B cell (primary cell): ENCODE measurements around the gene MPC1. TPM values are rescaled to one million over a fixed set of nuclear protein-coding genes. Genes with fewer than 3 reads are reported as not detected.
"Not testable (repeated sequence)": the region's sequence is repeated elsewhere in the genome, so short reads cannot be mapped to it uniquely, and the experiment has no call there.

ENCODE experiments used
- ATAC-seq: fragments of 200-7000 bp; cut with Tn5 transposase; one replicate; pipeline ENCODE4 v1.10.0; 2021; ENCODE audit warnings: low read depth, mild to moderate bottlenecking, moderate number of reproducible peaks, moderate library complexity
- CTCF ChIA-PET: fragments of 350-600 bp; sonication (Branson Sonifier 250); formaldehyde crosslinking; loops from one replicate; lab custom pipeline; 2021; ENCODE audit warnings: antibody characterized with exemption, inconsistent platforms; lab: Charles Lee
- POLR2A ChIA-PET: fragments of 350-600 bp; sonication (Branson Sonifier 250); formaldehyde crosslinking; loops from one replicate; lab custom pipeline; 2021; ENCODE audit warnings: antibody characterized with exemption; lab: Charles Lee
- DNase-seq: peaks from one replicate; pipeline ENCODE4 v3.0.0; 2013
- H2AFZ ChIP-seq: 2 replicates; pipeline ENCODE4 v1.6.1; 2012; ENCODE audit warnings: mild to moderate bottlenecking, low read depth, low read length; ENCODE audit not compliant: insufficient read depth, poor library complexity, severe bottlenecking
- H3K27ac ChIP-seq, 2 donors: 1 replicate in 1 of 2; 2 replicates in 1 of 2; pipeline ENCODE4 v1.5.1; 2012 to 2013; ENCODE audit warnings: low read length in 2 of 2, mild to moderate bottlenecking in 2 of 2, moderate library complexity in 1 of 2
- H3K27me3 ChIP-seq, 4 experiments: fragments of 200-600 bp in 1 of 4; sonication (generic) in 1 of 4; replicated peaks in 1 of 4; 1 replicate in 2 of 4; 2 replicates in 2 of 4; pipeline versions ENCODE4 v1.6.1 to v1.7.0; 2013 to 2016; ENCODE audit warnings: low read length in 3 of 4, mild to moderate bottlenecking in 2 of 4, mixed read lengths in 1 of 4, moderate library complexity in 1 of 4; ENCODE audit not compliant: insufficient read depth in 4 of 4, control insufficient read depth in 3 of 4; ENCODE audit errors: control extremely low read depth in 1 of 4
- H3K36me3 ChIP-seq, 2 experiments: replicated peaks in 1 of 2; 1 replicate in 1 of 2; 2 replicates in 1 of 2; pipeline versions ENCODE4 v1.6.1 to v1.7.1; 2013; ENCODE audit warnings: low read length in 1 of 2; ENCODE audit not compliant: insufficient read depth in 2 of 2, control insufficient read depth in 1 of 2; ENCODE audit errors: control extremely low read depth in 1 of 2, extremely low read depth in 1 of 2
- H3K4me1 ChIP-seq, 2 donors: fragments of 200-600 bp in 1 of 2; sonication (generic) in 1 of 2; 1 replicate in 1 of 2; 2 replicates in 1 of 2; pipeline versions ENCODE4 v1.5.1 to v1.6.1; 2013 to 2017; ENCODE audit warnings: low read length in 2 of 2; ENCODE audit not compliant: control insufficient read depth in 2 of 2, insufficient read depth in 2 of 2
- H3K4me2 ChIP-seq: replicated peaks from 2 replicates; pipeline ENCODE3; 2012; ENCODE audit warnings: mild to moderate bottlenecking, low read depth, low read length; ENCODE audit not compliant: poor library complexity, severe bottlenecking
- H3K4me3 ChIP-seq, 5 experiments: fragments of 200-600 bp in 1 of 5; sonication (generic) in 1 of 5; 1 replicate in 3 of 5; 2 replicates in 2 of 5; pipeline versions ENCODE4 v1.5.1 to v1.7.0; 2011 to 2016; ENCODE audit warnings: low read length in 4 of 5, mild to moderate bottlenecking in 4 of 5, low read depth in 2 of 5, control low read depth in 1 of 5, moderate library complexity in 1 of 5; ENCODE audit not compliant: insufficient read depth in 1 of 5; ENCODE audit errors: control extremely low read depth in 1 of 5, extremely low read depth in 1 of 5
- H3K79me2 ChIP-seq: fragments of 200-600 bp; sonication (generic); one replicate; pipeline ENCODE4 v1.6.0; 2016; ENCODE audit warnings: low read length; ENCODE audit not compliant: control insufficient read depth, insufficient read depth
- H3K9ac ChIP-seq: fragments of 200-600 bp; sonication (generic); 2 replicates; pipeline ENCODE4 v1.6.1; 2017; ENCODE audit warnings: mild to moderate bottlenecking, low read length, moderate library complexity
- H3K9me3 ChIP-seq, 3 donors: one replicate each; pipeline versions ENCODE4 v1.6.1 to v1.7.1; 2013; ENCODE audit warnings: low read length in 2 of 3; ENCODE audit not compliant: control insufficient read depth in 2 of 3, insufficient read depth in 1 of 3; ENCODE audit errors: control extremely low read depth in 1 of 3
- H4K20me1 ChIP-seq: 2 replicates; pipeline ENCODE4 v1.6.0; 2012; ENCODE audit warnings: mild to moderate bottlenecking, low read length; ENCODE audit not compliant: insufficient read depth, control insufficient read depth, poor library complexity, severe bottlenecking
- H3K27ac Mint-ChIP-seq: one replicate; pipeline ENCODE4 v1.8.0; 2021; ENCODE audit warnings: mixed read lengths
- H3K27me3 Mint-ChIP-seq: one replicate; pipeline ENCODE4 v1.8.0; 2021; ENCODE audit warnings: mixed read lengths
- H3K4me1 Mint-ChIP-seq: one replicate; pipeline ENCODE4 v1.8.0; 2021; ENCODE audit warnings: mixed read lengths
- H3K4me3 Mint-ChIP-seq: one replicate; pipeline ENCODE4 v1.8.0; 2021; ENCODE audit warnings: mixed read lengths
- H3K9me3 Mint-ChIP-seq: one replicate; pipeline ENCODE4 v1.8.0; 2022; ENCODE audit warnings: mixed read lengths; ENCODE audit not compliant: insufficient read depth
- CTCF ChIP-seq: fragments of 200-600 bp; IDR thresholded peaks from one replicate; pipeline ENCODE4 v1.8.0; 2022; ENCODE audit warnings: antibody characterized with exemption, mild to moderate bottlenecking
- EZH2 ChIP-seq: IDR thresholded peaks from 2 replicates; pipeline ENCODE4 v1.6.1; 2012; ENCODE audit warnings: borderline replicate concordance, low read depth, mild to moderate bottlenecking, moderate library complexity, low read length; ENCODE audit not compliant: insufficient read depth, poor library complexity, severe bottlenecking
- WGBS: methylation state at CpG from one replicate; pipeline ENCODE4 v1.1.5; 2013; ENCODE audit warnings: missing lambda C conversion rate; ENCODE audit not compliant: insufficient coverage; 5-methylcytosine and 5-hydroxymethylcytosine counted together
- intact Hi-C: fragments of 100-400 bp; cut with micrococcal nuclease; formaldehyde crosslinking; loops from one replicate; pipeline ENCODE4 v1.10.0; 2022
- polyA plus RNA-seq: library from polyadenylated mRNA; depleted of rRNA; stranded (reverse); fragments of >200 nt; gene quantifications from 2 replicates; pipeline ENCODE4 v1.2.3, GENCODE V29; 2012
- total RNA-seq, 2 donors: library from RNA; stranded (reverse); fragments of 120-200 nt in 1 of 2; gene quantifications; 1 replicate in 1 of 2; 2 replicates in 1 of 2; pipeline versions ENCODE4 v1.2.3 to v1.2.4, GENCODE V29; 2013 to 2022

The MPC1 gene
- total and polyA plus RNA-seq, 2 donors (not counting 1 experiment from before 2014, with no cell fraction given) = 19.8 to 23.9 TPM

- H2AFZ ChIP-seq = no peak overlapping the region
- no peaks in the 10 kb centered on the region for H3K79me2 ChIP-seq
- Mint-ChIP-seq H3K4me3 (no peak overlapping the region), H3K27ac (no peak overlapping the region), H3K9me3 (no peaks in the 10 kb centered on the region), H3K27me3 (no peaks in the 10 kb centered on the region), H3K4me1 (no peaks in the 10 kb centered on the region)
- H3K27ac ChIP-seq = no peak overlapping the region
- no peak overlapping the region for H3K4me3 ChIP-seq
- no peak overlapping the region for H3K4me2 ChIP-seq
- ChIA-PET CTCF (interaction anchor here (1.3 kb wide), 1 partner anchor 35 kb away, joined by 4 read pairs; no protein-coding TSS in a partner anchor), POLR2A (no interaction called here)
- H3K36me3 ChIP-seq = peaks cover 0 to 25% of the 10 kb centered on the region in 2 experiments
- H4K20me1 ChIP-seq = no peaks in the 10 kb centered on the region
- intact Hi-C loops = no loop called here
- H3K9me3 ChIP-seq = no peaks in the 10 kb centered on the region
- TF ChIP-seq EZH2 = no peak
- no peak for TF ChIP-seq CTCF
- H3K9ac ChIP-seq = no peak overlapping the region
- WGBS = no CpG with 5 or more reads among the region's 2 CpGs
- H3K27me3 ChIP-seq = no peaks in the 10 kb centered on the region
- no peak for ATAC-seq
- DNase-seq = no peak
- no peaks in the 10 kb centered on the region for H3K4me1 ChIP-seq
These were observed 17.5 kb downstream of the MPC1 start for GRCh38 chr6:166365221-166365620.

- TF ChIP-seq EZH2 = no peak
- TF ChIP-seq CTCF = no peak
These were observed 18.3 kb downstream of the MPC1 start for GRCh38 chr6:166364456-166364855.

GRCh38 chr6:166362427-166362826 lies 20.3 kb downstream of the MPC1 start:
- H3K27ac Mint-ChIP-seq, H3K27me3 ChIP-seq, H3K9me3 Mint-ChIP-seq, H3K4me3 ChIP-seq, H3K4me1 ChIP-seq, CTCF ChIA-PET, ATAC-seq, H3K4me2 ChIP-seq, H3K27me3 Mint-ChIP-seq, H3K4me3 Mint-ChIP-seq, H3K27ac ChIP-seq, H2AFZ ChIP-seq, H3K79me2 ChIP-seq, intact Hi-C loops, H4K20me1 ChIP-seq, POLR2A ChIA-PET, DNase-seq, H3K9ac ChIP-seq, H3K9me3 ChIP-seq, H3K4me1 Mint-ChIP-seq: not testable (repeated sequence)
- WGBS = no CpG with 5 or more reads among the region's 4 CpGs
- H3K36me3 ChIP-seq = peaks cover 0 to 25% of the 10 kb centered on the region in 2 experiments

More at GRCh38 chr6:166364456-166364855, 18.3 kb downstream of the MPC1 start:
- no peak overlapping the region for H3K4me3 Mint-ChIP-seq
- H3K27me3 Mint-ChIP-seq = no peaks in the 10 kb centered on the region
- intact Hi-C loops = no loop called here
- H3K4me3 ChIP-seq = no peak overlapping the region
- WGBS = 94% methylated on average over 5 of the region's 7 CpGs
- no peaks in the 10 kb centered on the region for H3K4me1 Mint-ChIP-seq
- H3K36me3 ChIP-seq = peaks cover 0 to 25% of the 10 kb centered on the region in 2 experiments
- H2AFZ ChIP-seq = no peak overlapping the region
- H3K9ac ChIP-seq = no peak overlapping the region
- H3K27me3 ChIP-seq = no peaks in the 10 kb centered on the region
- no peak overlapping the region for H3K27ac Mint-ChIP-seq
- ATAC-seq = no peak
- H3K9me3 ChIP-seq = no peaks in the 10 kb centered on the region
- POLR2A ChIA-PET = no interaction called here
- no peaks in the 10 kb centered on the region for H3K79me2 ChIP-seq
- H3K9me3 Mint-ChIP-seq = no peaks in the 10 kb centered on the region
- no peaks in the 10 kb centered on the region for H4K20me1 ChIP-seq
- CTCF ChIA-PET = interaction anchor here (0.9 to 1.3 kb wide), 2 partner anchors 36 to 51 kb away, joined by 3 to 4 read pairs; no protein-coding TSS in a partner anchor
- no peaks in the 10 kb centered on the region for H3K4me1 ChIP-seq
- no peak overlapping the region for H3K27ac ChIP-seq
- H3K4me2 ChIP-seq = no peak overlapping the region
- no peak for DNase-seq
